HG02840 (cell line): ENCODE results near the gene SIK3.

Experiments used
- ATAC-seq: cut with Tn5 transposase; IDR thresholded peaks from one replicate; pipeline ENCODE4 v1.9.1; 2021; ENCODE audit warnings: mild to moderate bottlenecking, moderate library complexity, moderate number of reproducible peaks; ENCODE audit not compliant: unreplicated experiment, low FRiP score

The SIK3 gene

DNA sequence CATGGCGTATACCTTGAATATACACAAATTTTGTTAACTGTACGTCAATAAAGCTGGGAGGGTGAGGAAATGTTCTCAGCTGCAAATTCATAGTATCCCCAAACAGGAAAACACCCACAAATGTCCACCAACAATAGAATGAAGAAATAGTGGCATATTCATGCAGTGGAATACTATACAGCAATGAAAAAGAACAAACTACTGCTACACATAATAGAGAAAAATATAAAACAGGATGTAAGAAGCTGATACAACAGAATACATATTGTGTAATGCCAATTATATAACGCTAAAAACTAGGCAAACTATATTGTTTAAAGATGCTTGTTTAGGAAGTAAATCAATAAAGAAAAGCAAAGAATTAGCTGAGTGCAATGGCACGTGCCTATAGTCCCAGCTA lies 81.5 kb downstream of the SIK3 start:
- ATAC-seq, result no peak

DNA sequence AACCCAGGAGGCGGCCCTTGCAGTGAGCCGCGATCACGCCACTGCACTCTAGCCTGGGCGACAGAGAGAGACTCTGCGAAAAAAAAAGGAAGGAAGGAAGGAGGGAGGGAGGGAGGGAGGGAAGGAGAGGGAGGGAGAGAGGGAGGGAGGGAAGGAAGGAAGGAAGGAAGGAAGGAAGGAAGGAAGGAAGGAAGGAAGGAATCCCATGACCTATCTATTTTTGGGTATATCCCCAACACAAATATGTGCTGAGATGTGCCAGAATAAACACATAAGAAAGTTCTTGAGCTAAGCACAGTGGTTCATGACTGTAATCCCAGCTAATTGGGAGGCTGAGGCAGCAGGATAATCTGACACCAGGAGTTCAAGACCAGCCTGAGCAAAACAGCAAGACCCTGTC lies 82.0 kb downstream of the SIK3 start:
- no peak for ATAC-seq

DNA sequence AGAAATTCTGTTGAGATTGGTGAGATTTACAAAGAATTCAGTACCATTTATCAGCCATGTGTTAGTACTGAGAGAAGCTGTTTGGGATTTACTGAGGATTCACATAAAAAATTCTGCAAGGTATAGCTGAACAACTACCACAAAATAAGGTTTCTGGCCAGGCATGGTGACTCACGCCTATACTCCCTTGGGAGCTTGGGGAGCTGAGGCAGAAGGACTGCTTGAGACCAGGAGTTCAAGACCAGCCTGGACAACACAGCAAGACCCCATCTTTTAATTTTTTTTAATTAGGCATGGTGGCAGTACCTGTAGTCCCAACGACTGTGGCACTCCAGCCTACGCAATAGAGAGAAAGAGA lies 86.7 kb downstream of the SIK3 start:
- no peak for ATAC-seq

DNA sequence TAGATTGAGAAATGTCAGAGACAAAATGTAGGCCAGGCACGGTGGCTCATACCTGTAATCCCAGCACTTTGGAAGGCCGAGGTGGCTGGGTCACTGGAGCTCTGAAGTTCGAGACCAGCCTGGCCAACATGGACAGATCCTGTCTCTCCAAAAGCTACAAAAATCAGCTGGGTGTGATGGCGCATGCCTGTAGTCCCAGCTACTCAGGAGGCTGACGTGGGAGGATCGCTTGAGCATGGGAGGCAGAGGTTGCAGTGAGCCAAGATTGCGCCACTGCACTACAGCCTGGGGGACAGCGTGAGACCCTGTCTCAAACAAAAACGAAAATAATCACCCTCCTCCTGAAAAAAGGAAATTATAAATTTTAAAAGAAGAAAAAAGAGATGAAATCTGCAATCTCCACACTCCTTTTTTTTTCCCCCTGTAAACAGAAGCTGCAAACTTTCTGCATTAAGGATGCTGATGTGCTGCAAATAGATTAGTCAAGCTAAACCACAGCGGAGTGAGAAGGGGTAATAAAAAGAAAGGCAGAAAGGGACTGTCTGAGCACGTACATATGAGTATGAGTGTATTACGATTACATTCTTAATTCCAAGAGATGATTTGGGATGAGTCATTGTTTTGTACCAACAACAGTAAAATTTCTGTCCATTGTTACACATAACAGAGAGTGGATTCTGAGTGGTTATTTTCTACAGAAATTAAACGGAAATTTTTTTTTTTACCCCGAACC lies 87.3 kb downstream of the SIK3 start:
- no peak for ATAC-seq

DNA sequence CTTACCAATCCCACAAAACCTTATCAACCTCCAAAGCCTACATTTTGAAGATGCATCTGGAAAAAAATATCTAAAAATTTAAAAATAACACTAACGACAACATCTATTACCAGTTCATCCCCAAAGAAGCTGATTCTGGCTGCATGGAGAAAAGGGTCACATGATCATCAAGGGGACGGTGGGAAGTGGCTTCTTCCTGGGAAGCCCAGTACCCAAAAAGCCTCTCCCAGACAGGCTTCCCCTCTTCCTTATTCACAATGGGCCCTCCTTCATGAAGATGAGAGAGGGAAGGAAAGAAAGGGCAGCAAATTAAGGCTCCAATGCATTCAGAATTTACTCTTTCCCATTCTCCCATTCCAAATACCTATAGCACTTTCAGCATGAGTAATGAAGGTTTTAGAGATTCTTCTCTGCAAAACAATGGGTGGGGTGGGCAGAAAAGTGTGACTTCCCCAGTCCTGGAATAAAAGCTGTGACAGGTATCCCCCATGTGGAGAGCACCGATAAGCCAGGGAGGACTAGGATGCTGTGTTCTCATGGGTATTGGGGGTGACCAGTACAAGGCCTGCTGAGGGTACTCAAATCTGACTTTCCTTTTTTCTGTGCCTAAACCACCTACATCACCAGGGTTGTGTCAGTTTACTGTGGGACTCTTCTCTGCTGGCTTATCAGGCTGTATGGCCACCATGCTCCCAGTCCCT lies 88.2 kb downstream of the SIK3 start:
- no peak for ATAC-seq

DNA sequence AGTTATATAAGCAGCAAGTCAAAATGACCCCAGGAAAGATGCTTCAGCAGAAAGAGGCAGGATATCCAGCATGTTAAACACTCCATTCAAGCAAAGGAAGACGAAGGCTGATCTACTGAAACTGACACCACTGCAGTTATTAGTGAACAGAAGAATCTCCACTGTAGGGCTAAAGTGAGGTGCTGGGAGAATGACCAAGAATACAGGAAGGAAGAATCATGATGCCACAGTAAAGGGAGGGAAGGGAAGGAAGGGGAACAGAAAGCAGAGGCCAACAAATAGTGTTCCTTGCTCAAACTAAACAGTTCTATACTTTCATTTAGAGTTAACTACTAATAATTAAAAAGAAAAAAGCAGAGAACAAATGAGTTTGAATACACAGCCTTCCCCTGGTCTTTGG lies 92.5 kb downstream of the SIK3 start:
- no peak for ATAC-seq

DNA sequence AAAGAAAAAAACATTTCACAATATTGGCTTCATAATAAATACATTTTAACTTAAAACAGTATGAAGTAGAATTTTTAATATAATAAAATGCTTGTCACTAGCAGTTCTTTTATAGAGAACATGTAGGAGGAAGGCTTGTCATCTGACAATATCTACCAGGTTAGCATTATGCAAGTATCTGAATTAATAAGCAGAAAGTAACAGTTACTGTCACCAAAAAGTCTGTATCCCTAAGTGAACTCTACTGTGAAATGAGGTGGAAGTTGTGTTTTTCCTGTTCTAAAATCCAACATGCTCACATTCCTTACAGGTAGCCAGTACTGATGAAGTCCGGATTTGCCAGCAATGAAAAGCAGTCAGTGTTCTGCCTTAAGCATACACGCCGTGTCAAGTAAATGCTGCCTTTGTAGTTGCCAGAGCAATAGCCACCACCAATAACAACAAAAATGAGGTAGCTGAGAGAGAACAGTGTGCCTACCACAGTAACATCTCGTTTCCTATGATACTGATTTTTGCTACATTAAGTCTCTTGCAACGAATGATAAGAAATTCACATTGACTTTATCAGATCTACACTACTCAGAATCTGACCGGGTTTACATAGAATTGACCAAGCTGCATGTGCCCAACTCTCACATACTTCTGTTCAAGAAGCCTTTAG lies 95.5 kb downstream of the SIK3 start:
- ATAC-seq, result no peak

DNA sequence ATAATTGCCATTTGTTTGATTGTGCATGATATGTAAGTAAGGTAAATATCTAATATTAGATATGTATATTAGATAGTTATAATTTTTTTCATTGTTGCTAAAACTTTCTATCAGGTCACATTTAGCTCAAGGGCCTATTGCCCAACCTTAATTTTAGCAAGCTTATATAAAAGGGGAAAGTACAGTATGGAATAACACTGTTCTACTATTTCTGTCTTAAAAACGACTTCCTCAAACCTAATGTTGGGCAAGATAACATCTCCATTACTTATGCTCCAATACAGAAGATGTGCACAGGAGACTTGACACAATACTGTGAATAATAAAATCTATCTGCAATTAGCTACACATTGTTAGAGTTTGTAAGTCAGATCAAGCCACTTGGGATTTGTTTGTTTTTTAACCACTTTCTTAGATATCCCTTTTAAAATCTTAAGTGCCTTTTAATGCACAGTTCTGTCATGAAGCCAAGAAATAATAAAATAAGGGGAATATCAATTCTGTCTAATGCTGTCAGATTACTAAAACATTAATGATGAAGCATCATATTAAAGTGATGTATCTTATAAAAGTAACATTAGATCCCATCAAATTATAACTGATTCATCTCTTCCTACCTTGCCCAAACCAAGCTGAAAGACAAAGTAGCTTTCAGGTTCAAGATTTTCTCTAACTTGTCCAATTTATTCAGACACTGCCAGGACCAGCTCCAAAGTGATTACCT lies 98.1 kb downstream of the SIK3 start:
- no peak for ATAC-seq

DNA sequence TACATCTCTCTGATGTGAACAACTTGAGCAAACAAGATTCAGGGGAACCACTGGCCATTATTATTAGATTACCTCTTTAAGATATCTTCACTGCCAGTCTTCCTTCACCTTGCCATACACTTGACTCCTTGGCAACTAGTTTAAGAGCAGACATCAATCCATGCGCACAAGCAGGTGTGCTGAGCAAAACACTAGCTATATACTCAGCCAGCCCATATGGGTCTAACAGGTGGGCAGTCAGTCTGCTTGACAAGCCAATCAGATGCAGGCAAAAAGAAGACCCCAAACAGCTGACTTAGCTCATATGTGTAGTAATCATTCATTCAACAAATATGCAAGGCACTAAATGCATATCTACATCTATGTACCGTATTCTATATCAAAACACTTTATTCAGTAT lies 101.2 kb downstream of the SIK3 start:
- no peak for ATAC-seq

DNA sequence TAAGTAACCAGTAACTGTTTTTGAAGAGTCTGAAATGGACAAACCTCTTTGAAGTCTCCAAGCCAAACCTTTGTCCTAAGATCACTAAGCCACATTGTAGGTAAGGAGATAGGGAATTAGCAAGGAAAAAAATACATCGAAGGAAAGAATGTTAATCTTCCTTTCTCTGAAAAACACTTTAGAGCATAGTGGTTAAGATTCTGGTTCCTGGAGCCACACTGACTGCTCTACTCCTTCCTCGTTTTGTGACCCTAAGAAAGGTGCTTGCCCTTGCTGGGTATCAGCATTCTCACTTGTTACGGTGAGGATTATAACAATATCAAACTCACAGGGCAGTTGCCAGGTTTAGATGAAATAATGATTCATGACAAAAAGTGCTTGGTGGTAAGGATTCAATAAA lies 104.0 kb downstream of the SIK3 start:
- ATAC-seq, result no peak

DNA sequence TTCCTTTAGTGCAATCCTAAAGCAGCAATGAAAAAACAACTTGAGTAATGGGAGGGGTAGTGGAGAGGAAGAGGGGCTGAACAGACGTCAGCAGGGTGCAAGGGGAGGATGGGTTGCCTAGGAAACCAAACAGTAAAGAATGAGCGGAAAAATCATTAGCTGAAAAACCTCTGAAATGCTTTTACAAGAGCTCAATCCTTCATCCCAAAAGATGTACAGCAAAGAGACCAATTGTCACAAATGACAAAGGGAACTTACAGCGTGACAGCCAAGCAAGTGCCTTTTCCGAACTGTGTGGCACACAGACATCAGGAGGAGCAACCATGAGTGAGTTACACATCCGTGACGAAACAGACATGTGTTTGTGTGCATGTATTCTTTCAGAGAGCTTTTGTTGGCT lies 104.6 kb downstream of the SIK3 start:
- ATAC-seq, result no peak

DNA sequence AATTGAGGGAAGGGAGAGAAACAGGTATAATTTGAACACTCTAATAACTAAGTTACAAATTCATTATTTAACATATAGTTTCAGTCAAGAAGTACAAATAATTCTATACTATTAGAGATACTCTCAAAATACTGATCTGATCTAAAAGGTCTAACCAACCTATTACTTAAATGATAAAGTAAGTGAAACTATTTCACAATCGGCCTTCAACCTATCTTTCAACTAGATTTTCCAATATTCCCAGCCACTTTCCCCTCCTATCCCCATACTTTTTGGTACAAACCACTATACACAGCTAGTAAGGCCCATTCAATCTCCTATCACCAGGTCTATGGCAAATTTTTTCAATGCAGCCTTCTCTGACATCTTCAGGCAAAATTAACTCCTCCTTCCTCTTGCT lies 106.7 kb downstream of the SIK3 start:
- no peak for ATAC-seq

DNA sequence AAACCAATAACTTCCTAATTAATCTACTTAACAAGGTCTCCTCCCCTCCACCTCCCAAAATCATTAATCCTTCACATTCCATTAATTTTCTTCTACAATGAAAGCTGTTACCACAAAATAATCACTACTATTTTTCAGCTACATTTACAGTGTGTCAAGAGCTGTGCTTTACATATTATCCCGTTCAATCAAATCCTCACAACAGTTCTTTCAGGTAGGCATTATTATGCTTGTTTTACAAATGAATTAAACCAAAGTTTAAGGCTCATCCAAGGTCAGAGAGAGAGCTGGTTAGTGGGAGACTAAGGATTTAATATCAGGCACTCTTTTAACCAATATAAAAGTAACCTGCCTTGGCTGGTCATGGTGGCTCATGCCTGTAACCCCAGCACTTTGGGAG lies 107.4 kb downstream of the SIK3 start:
- ATAC-seq, result no peak

DNA sequence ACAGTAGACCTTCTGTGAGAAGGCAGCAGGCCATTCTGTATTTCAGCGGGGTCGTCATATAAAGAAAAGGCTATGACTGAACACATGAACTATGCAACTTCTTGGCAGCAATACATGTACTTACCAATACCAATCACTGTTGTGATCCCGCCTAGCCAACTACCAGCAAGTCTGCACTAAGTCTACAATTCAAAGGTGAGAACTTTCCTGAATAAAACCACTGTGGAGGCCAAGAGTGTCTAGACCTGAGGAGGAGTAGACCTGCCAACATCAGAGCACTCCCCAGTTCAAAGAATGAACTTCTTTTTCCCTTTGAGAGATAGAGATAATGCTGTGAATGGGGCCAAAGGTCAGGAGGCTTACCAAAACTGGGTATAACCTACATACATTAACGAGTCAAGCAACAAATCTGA lies 108.2 kb downstream of the SIK3 start:
- no peak for ATAC-seq

DNA sequence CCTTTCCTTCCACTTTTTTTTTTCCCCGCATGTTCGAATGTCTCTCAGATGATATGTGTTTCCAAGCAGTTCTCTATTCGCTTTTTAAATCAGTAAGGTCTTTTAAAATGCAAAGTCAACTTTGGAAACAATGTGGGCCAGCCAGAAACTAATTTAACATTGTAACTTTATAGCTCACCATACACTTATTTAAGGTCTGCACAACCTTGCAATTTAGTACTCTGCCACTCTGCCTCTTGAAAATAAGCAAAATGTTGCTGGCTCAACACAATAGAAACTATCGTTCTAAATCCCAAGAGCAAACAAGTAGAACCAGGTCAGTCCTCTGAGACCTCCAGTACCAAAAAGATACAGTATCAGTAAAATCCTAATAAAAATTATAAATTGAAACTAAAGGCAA lies 109.0 kb downstream of the SIK3 start:
- ATAC-seq, result no peak

DNA sequence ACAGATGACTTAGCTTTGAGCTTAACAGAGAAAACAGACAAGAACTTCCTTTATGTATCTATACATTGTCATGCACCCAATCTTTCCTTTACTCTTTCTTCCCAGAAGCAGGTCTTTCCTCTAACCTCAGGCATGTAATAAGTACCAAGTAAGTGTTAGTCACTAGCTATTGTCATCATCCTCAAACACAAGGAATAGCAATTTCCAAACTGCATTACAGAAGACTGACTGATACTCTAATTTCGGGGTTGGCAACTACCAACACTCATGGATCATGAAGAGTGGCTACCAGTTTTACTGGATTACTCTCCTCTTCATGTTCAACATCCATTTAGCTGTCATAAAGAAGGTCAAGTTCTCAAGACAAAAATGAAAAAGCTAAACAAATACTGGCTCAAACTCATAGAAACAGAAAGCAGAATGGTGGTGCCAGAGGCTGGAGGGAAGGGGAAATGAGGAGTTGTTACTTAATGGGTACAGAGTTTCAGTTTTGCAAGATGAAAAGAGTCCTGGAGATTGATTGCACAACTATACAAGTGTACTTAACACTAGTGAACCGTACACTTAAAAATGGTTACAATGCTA lies 111.6 kb downstream of the SIK3 start:
- ATAC-seq, result no peak

DNA sequence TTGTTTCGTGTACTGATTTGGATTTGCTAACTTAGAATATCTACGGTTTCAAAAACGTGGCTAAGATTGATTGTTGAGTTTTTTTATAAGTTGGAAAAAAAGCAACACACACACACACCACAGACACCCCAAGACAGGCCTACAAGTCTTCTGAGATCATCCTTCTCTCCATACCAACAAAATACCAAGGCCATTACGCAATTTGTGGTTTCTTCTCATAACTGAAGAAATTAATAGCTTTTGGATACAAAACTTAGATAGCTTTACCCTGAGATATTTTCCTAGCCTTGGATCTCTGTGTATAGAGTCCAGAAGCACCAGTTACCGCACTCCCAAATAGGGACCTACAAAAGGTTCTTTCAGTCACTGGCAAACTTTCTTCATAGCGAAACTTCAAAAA lies 113.6 kb downstream of the SIK3 start:
- no peak for ATAC-seq

DNA sequence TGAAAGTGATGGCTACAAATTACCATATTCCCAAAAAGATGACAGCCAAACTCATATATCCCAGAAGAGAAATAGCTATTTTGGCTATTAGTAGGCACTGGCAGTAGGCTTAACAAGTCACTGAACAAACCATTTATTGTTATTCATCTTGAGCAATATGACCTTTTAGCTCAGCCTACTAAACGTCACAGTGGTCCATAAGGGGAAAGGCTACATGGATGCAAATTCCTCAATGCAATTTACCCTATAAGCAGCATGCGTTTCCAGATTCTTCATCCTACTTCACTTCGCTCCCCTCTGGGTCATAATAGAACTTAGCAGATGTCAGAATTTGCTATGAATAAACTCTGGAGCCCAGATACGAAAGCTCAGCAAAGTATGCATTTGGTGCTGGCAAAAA lies 114.0 kb downstream of the SIK3 start:
- ATAC-seq, result no peak

DNA sequence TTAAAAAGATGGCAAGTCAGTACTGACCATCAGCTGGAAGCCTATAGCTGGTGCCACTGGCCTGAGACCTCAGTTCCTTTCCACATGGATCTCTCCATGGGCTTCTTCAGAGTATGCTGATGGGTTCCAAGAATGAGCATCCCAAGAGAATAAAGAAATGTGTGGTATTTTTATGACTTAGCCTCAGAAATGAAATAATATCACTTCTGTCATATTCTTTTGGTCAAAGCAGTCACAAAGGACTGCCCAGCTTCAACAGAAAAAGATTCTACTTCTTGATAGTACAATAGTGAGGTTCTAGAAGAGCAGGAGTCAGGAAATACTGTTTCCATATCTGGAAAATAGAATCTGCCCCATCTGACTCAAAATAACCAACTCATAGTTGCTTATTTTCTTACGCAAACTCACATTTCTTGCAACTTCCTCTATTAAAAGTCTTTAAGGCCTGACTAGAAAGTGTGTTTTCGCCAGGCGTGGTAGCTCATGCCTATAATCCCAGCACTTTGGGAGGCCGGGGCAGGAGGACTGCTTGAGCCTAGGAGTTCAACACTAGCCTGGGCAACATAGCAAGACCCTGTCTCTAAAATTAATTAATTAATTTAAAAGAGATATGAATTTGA lies 116.9 kb downstream of the SIK3 start:
- no peak for ATAC-seq

DNA sequence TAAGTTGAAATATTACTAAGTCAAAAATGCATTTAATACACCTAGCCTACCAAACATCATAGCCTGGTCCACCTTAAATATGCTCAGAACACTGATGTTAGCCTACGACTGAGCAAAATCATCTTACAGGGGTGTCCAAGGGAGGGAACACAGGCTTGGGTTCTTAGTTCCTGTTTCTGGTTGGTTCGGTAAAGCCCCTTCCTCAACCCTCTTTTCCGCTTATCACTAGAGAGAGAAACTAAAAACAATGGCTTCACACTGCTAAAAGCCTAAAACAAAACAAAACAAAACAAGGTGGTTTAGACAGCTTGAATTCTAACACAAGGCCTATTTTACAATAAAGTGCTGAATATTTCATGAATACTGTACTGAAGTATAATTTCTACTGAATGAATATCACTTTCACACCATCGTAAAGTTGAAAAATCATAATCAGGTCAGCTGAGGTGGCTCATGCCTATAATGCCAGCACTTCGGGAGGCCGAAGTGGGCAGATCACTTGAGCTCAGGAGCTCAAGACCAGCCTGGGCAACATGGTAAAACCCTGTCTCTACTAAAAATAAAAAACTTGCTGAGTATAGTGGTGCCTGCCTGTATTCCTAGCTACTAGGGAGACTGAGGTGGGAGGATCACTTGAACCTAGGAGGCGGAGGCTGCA lies 118.0 kb downstream of the SIK3 start:
- peak; percentile 75 for ATAC-seq
